CD8-positive, alpha-beta memory T cell (primary cell): ENCODE measurements around the gene DAPK3. TPM values are rescaled to one million over a fixed set of nuclear protein-coding genes. Genes with fewer than 3 reads are reported as not detected.
A peak's percentile ranks its signal among the peaks of the same experiment; 100 is the strongest.

Experiments
- CTCF ChIA-PET: fragments of 350-600 bp; sonication (Branson Sonifier 250); formaldehyde crosslinking; loops from one replicate; lab custom pipeline; 2021; ENCODE audit warnings: antibody characterized with exemption; lab: Charles Lee
- POLR2A ChIA-PET: fragments of 350-600 bp; sonication (Branson Sonifier 250); formaldehyde crosslinking; loops from one replicate; lab custom pipeline; 2021; ENCODE audit warnings: antibody characterized with exemption; lab: Charles Lee
- DNase-seq, 5 donors: peaks; one replicate each; pipeline versions ENCODE4 v3.0.0 to v3.0.0-alpha.2; 2020 to 2022; ENCODE audit warnings: mixed read lengths in 1 of 5
- H3K27ac ChIP-seq: one replicate; pipeline ENCODE4 v1.7.0; 2013; ENCODE audit warnings: low read depth, mild to moderate bottlenecking, low read length, moderate library complexity
- H3K27me3 ChIP-seq: 2 replicates; pipeline ENCODE4 v1.7.0; 2013; ENCODE audit warnings: low read length, mild to moderate bottlenecking; ENCODE audit not compliant: insufficient read depth, poor library complexity, severe bottlenecking
- H3K36me3 ChIP-seq: 2 replicates; pipeline ENCODE4 v1.7.0; 2013; ENCODE audit warnings: mild to moderate bottlenecking, low read length, moderate library complexity; ENCODE audit not compliant: insufficient read depth
- H3K4me1 ChIP-seq: 2 replicates; pipeline ENCODE4 v1.7.0; 2013; ENCODE audit warnings: mild to moderate bottlenecking, low read length, moderate library complexity; ENCODE audit not compliant: insufficient read depth
- H3K4me3 ChIP-seq: 2 replicates; pipeline ENCODE4 v1.7.0; 2013; ENCODE audit warnings: mild to moderate bottlenecking, low read length
- H3K9me3 ChIP-seq: 2 replicates; pipeline ENCODE4 v1.7.0; 2013; ENCODE audit warnings: mild to moderate bottlenecking, low read length
- H3K27ac Mint-ChIP-seq, 8 donors: one replicate each; pipeline ENCODE4 v1.8.0; 2020 to 2021; ENCODE audit warnings: mixed read lengths in 8 of 8, mild to moderate bottlenecking in 6 of 8, inconsistent platforms in 3 of 8, moderate library complexity in 3 of 8
- H3K27me3 Mint-ChIP-seq, 2 donors: one replicate each; pipeline ENCODE4 v1.8.0; 2020 to 2021; ENCODE audit warnings: mixed read lengths in 2 of 2, mild to moderate bottlenecking in 1 of 2, moderate library complexity in 1 of 2
- H3K36me3 Mint-ChIP-seq, 3 donors: one replicate each; pipeline ENCODE4 v1.8.0; 2020 to 2021; ENCODE audit warnings: mixed read lengths in 3 of 3, inconsistent platforms in 1 of 3, mild to moderate bottlenecking in 1 of 3
- H3K4me1 Mint-ChIP-seq, 3 donors: one replicate each; pipeline ENCODE4 v1.8.0; 2020 to 2021; ENCODE audit warnings: mixed read lengths in 3 of 3, inconsistent platforms in 1 of 3, mild to moderate bottlenecking in 1 of 3
- H3K4me3 Mint-ChIP-seq, 7 donors: one replicate each; pipeline ENCODE4 v1.8.0; 2020 to 2021; ENCODE audit warnings: mixed read lengths in 7 of 7, mild to moderate bottlenecking in 6 of 7, moderate library complexity in 4 of 7, inconsistent platforms in 2 of 7
- H3K9me3 Mint-ChIP-seq, 5 donors: one replicate each; pipeline ENCODE4 v1.8.0; 2020 to 2022; ENCODE audit warnings: mixed read lengths in 5 of 5, mild to moderate bottlenecking in 3 of 5, moderate library complexity in 2 of 5, inconsistent platforms in 1 of 5
- polyA plus RNA-seq: library from polyadenylated mRNA; unstranded; fragments of 300-500 nt; fragmentation: Illumina TruSeq; gene quantifications from one replicate; pipeline ENCODE4 v1.2.3, GENCODE V29; 2021
- total RNA-seq, 2 experiments: library from RNA; stranded (reverse); gene quantifications; one replicate each; pipeline ENCODE4 v1.2.3, GENCODE V29; 2021

Gene DAPK3
- total and polyA plus RNA-seq, 3 experiments from 2014 or later: 38.5 to 44.9 (median 42.5) TPM

DNA sequence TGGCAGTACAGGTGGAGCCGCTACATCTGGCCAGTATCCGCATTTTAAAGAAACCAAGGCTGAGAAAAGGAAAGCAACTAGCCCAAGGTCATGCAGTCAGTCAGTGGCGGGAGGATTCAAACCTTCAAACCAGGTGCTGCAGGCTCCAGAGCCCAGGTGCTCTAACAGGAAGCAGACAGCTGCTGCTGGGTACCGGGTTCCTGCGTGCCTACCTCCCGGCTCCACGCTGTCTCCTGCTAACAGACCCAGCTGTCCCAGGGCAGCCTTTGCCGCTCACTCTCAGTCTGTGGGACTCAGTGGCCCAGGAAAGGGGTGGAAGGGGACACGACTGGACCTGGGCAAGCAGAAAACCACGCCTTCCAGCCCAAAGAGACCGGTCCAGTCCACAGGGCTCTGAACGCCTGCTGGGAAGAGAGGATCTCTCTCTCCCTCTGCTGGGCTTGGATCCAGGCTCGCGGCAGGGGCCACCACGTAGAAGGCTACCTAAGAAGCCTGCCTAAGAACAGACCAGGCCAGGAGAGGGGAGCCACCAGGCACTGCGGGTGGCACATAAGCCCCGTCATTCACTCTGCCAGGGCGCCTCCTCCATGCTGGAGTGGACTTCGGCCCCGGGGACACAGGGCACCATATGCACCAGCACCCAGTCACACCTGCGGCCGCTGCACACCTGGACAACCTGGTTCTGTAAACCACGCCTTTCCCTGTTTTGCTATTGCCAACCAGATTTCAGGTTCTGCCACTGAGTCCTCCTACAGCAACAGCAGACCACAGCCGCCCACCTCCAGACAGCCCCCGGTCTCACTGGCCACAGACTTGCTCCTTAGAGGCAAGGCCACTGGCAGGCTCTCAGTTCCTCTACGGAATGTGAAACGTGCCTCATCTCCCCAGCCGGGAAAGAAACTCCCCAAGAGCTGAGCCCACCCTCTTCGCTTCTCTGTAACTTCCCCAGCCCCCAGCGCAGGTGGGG, 4.6 kb downstream of the DAPK3 start:
- Histone ChIP-seq H3K4me3 (no peak overlapping the region), H3K27me3 (no peaks in the 10 kb centered on the region), H3K36me3 (peaks cover 15% of the 10 kb centered on the region), H3K27ac (no peak overlapping the region), H3K4me1 (peaks cover 16% of the 10 kb centered on the region), H3K9me3 (no peaks in the 10 kb centered on the region)
- CTCF ChIA-PET: no interaction called here
- no peak for DNase-seq
- H3K27ac Mint-ChIP-seq: peak overlapping the region in 4 of 8 donors; percentile 26 to 72 (median 68)
- H3K27me3 Mint-ChIP-seq: no peaks in the 10 kb centered on the region
- peak overlapping the region in 1 of 7 donors; percentile 50 for H3K4me3 Mint-ChIP-seq
- no peaks in the 10 kb centered on the region for H3K9me3 Mint-ChIP-seq
- POLR2A ChIA-PET: no interaction called here
- peaks cover 0 to 70% (median 2%) of the 10 kb centered on the region in 3 donors for H3K36me3 Mint-ChIP-seq
- peaks cover 20 to 39% (median 36%) of the 10 kb centered on the region in 3 donors for H3K4me1 Mint-ChIP-seq

DNA sequence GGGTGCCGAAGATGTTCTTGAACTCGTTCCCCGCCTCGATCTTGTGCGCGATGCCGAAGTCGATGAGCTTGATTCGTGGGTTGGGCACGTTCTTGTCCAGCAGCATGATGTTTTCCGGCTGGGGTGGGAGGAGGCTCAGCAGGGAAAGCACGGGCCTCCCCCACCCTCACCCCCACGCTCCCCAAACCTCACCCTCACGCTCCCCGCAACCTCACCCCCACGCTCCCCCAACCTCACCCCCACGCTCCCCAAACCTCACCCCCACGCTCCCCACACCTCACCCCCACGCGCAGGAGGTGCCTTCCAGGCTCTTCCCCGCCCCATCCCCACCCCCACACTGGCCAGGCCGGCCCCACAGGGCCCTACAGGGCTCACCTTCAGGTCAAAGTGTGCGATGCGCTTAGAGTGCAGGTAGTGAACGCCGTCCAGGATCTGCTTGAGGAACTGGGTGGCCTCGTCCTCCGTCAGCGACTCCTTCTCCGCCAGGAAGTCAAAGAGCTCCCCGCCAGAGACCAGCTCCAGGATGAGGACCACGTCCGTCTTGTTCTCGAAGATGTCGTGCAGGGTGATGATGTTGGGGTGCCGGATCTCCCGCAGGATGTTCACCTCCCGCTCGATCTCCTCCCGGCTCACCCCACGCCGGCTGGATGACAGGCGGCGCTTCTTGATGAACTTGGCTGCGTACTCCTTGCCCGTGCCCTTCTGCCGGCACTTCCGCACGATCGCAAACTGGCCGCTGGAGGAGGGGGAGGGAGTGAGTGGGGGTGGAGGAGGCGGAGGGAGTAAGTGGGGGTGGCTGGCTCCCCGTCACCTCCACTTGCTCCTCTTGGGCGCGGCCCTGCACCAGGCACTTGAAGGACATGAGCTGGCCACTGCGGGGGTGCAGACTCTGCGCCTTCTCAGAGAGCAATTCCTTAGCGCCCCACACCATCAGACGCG, 6.4 kb downstream of the DAPK3 start:
- H3K4me1 ChIP-seq: peaks cover 4% of the 10 kb centered on the region
- no peaks in the 10 kb centered on the region for H3K9me3 ChIP-seq
- Mint-ChIP-seq H3K36me3 (peaks cover 0 to 75% (median 2%) of the 10 kb centered on the region in 3 donors), H3K27me3 (no peaks in the 10 kb centered on the region), H3K27ac (no peak overlapping the region), H3K4me1 (peaks cover 9 to 24% (median 22%) of the 10 kb centered on the region in 3 donors), H3K4me3 (peak overlapping the region in 1 of 7 donors; percentile 56), H3K9me3 (no peaks in the 10 kb centered on the region)
- no peak for DNase-seq
- H3K27me3 ChIP-seq: no peaks in the 10 kb centered on the region
- peaks cover 24% of the 10 kb centered on the region for H3K36me3 ChIP-seq
- no peak overlapping the region for H3K4me3 ChIP-seq
- ChIA-PET CTCF (no interaction called here), POLR2A (no interaction called here)
- H3K27ac ChIP-seq: no peak overlapping the region

DNA sequence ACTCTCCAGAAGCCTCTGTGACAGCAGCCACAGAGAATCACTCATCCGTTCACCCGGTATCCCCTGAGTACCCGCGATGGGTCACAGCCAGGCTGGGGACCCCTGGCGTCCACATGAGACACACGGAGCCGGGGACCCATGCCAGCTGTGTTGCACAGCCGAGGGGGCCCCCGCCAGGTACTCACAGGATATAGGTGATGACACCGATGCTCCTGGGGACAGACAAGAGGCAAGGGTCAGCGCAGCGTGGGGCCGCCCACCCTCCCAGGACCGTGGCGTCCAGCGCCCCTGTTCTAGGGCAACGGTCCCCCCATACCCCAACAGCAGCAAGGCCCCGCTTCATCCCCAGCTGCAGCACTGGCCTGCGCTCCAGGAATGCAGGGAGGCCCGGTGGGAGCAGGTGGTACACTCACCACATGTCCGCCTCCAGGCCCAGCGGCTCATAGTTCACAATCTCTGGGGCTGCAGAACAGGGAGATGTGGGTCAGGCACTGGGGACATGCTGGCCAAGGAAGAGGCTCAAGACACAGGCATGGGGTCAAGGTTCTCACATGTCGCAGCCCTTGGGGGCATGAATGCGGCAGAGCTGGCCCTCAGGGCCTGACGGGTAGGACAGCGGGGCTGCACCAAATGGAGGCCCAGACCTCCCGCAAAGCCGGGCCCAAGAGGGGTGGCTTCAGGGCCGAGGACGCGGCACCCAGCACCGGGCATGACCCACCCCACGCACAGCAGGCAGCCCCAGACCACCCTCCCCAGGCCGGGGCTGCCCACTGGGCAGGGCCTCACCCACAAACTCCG, 7.2 kb downstream of the DAPK3 start:
- no peaks in the 10 kb centered on the region for H3K9me3 Mint-ChIP-seq
- no peak for DNase-seq
- Histone ChIP-seq H3K9me3 (no peaks in the 10 kb centered on the region), H3K36me3 (peaks cover 23% of the 10 kb centered on the region), H3K27me3 (no peaks in the 10 kb centered on the region), H3K4me3 (no peak overlapping the region), H3K4me1 (no peaks in the 10 kb centered on the region), H3K27ac (no peak overlapping the region)
- peaks cover 5 to 16% (median 13%) of the 10 kb centered on the region in 3 donors for H3K4me1 Mint-ChIP-seq
- peaks cover 0 to 71% (median 2%) of the 10 kb centered on the region in 3 donors for H3K36me3 Mint-ChIP-seq
- CTCF ChIA-PET: no interaction called here
- no peak overlapping the region for H3K4me3 Mint-ChIP-seq
- H3K27ac Mint-ChIP-seq: no peak overlapping the region
- H3K27me3 Mint-ChIP-seq: no peaks in the 10 kb centered on the region
- POLR2A ChIA-PET: no interaction called here

DNA sequence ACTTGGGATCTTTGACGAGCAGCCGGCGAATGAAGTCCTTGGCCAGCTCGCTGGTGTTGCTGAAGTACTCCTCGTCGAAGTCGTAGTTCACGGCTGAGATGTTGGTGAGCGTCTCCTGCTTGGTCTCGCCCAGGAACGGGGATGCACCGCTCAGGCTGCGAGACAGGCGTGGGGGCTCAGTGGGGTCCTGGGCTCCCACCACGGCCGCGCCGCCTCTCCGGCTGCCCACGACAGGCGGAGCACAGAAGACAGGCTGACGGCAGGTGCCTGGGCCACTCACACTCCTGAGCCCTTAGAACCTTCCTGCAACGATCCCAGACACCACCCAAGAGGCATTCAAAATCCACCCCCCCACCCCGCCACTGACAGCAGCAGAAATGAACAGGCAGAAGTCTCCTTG, 9.9 kb downstream of the DAPK3 start:
- ChIA-PET POLR2A (no interaction called here), CTCF (no interaction called here)
- Mint-ChIP-seq H3K9me3 (no peaks in the 10 kb centered on the region), H3K4me1 (peaks cover 0 to 3% (median 0%) of the 10 kb centered on the region in 3 donors), H3K27me3 (no peaks in the 10 kb centered on the region), H3K4me3 (no peak overlapping the region), H3K27ac (no peak overlapping the region), H3K36me3 (peaks cover 0 to 65% (median 2%) of the 10 kb centered on the region in 3 donors)
- no peak for DNase-seq
- Histone ChIP-seq H3K4me3 (no peak overlapping the region), H3K27me3 (no peaks in the 10 kb centered on the region), H3K9me3 (no peaks in the 10 kb centered on the region), H3K27ac (no peak overlapping the region), H3K4me1 (no peaks in the 10 kb centered on the region), H3K36me3 (peaks cover 19% of the 10 kb centered on the region)

DNA sequence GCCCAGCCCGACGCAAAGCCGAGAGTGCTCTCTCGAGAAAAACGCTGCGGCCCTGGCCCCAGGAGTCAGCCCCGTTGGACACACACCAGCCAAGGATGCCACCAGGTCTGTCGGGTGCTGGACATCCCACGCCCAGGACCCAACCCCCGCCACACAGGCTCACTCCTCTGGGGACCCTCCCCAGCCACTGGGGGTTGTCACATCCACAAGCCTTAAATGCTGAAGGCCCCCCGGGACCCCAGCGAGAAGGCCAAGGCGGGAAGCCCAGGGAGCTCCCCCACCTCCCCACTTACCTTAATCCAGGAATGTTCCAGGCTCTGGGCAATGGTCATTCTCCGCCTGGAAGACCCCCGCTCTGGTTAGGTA, 11.2 kb downstream of the DAPK3 start:
- no peaks in the 10 kb centered on the region for H3K4me1 Mint-ChIP-seq
- ChIA-PET CTCF (no interaction called here), POLR2A (no interaction called here)
- H3K27me3 Mint-ChIP-seq: no peaks in the 10 kb centered on the region
- no peaks in the 10 kb centered on the region for H3K4me1 ChIP-seq
- H3K27ac ChIP-seq: no peak overlapping the region
- no peak for DNase-seq
- H3K9me3 ChIP-seq: no peaks in the 10 kb centered on the region
- H3K4me3 ChIP-seq: no peak overlapping the region
- H3K27ac Mint-ChIP-seq: no peak overlapping the region
- H3K27me3 ChIP-seq: no peaks in the 10 kb centered on the region
- no peak overlapping the region for H3K4me3 Mint-ChIP-seq
- H3K9me3 Mint-ChIP-seq: no peaks in the 10 kb centered on the region
- peaks cover 0 to 56% (median 2%) of the 10 kb centered on the region in 3 donors for H3K36me3 Mint-ChIP-seq
- peaks cover 19% of the 10 kb centered on the region for H3K36me3 ChIP-seq

DNA sequence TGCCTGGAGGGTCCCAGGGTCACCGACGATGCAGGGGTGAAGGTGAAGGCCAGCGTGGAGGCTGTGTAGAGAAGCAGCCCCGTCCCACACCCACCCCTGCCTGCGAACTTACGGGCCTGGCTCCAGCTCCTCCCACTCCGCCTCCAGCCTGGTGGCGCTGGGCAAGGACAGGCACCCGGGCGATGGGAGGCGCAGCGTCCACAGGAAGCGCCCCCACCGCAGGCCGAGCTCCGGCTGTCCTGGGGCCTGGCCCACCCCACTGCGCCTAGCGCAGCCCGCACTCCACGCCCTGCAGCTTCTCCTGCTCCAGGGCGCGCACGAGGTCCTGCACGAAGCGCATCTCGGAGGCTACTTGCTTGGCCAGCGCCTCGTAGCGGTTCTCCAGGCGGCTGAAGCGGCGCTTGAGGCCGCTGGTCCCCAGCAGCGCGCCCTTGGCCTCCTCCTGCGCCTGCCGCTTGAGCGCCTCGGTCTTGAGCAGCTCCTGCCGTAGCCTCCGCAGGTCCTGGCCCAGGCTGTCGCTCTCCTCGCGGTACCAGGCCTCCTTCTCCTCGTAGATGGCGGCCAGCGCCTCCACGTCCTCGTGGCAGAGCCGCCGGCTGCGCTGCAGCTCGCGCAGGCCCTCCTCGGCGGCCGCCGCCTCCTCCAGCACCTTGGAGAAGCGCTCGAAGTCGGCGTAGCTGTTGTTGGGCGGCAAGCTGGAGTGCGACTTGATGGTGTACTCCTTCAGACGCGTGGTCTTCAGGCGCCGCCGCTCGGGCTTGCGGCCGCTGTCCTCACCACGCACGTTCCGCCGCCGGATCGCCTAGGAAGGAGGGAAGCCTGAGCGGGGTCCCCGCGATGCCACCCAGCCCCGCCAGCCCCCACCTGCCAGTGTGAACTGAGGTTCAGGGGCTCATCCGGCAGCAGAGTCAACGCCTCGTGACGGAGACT, 11.8 kb downstream of the DAPK3 start:
- Mint-ChIP-seq H3K4me1 (no peaks in the 10 kb centered on the region), H3K36me3 (peaks cover 0 to 53% (median 2%) of the 10 kb centered on the region in 3 donors), H3K9me3 (no peaks in the 10 kb centered on the region), H3K27me3 (no peaks in the 10 kb centered on the region), H3K27ac (no peak overlapping the region), H3K4me3 (no peak overlapping the region)
- H3K27ac ChIP-seq: no peak overlapping the region
- no peak for DNase-seq
- H3K36me3 ChIP-seq: peaks cover 19% of the 10 kb centered on the region
- H3K9me3 ChIP-seq: no peaks in the 10 kb centered on the region
- CTCF ChIA-PET: interaction anchor here (0.8 kb wide), 1 partner anchor 13 kb away, joined by 3 read pairs; no protein-coding TSS in a partner anchor
- no peaks in the 10 kb centered on the region for H3K4me1 ChIP-seq
- H3K4me3 ChIP-seq: no peak overlapping the region
- POLR2A ChIA-PET: no interaction called here
- no peaks in the 10 kb centered on the region for H3K27me3 ChIP-seq

DNA sequence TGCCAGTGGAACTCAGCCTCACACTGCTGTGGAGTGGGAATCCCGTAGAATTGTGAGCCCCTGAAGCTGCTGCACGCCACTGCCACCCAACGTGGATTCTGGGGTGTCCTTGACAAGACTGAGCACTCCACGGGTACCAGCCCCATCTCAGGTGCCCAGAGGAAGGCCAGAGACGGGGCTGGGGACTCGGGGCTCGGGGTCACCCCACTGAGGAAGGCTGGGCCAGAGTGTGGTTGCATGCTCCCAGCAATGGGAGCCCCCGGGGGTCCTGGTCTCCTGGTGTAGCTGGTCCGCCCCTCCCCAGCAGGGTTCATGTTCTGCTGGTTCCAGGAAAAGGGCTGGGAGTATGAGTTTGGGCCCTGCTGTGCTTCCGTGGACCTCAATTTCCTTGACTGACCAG, 15.2 kb downstream of the DAPK3 start:
- Mint-ChIP-seq H3K4me1 (peaks cover 3 to 9% (median 6%) of the 10 kb centered on the region in 3 donors), H3K27ac (peak overlapping the region in 1 of 8 donors; percentile 43), H3K9me3 (no peaks in the 10 kb centered on the region), H3K36me3 (peaks cover 0 to 27% (median 2%) of the 10 kb centered on the region in 3 donors), H3K4me3 (no peak overlapping the region), H3K27me3 (no peaks in the 10 kb centered on the region)
- peaks cover 9% of the 10 kb centered on the region for H3K36me3 ChIP-seq
- ChIA-PET POLR2A (no interaction called here), CTCF (no interaction called here)
- no peaks in the 10 kb centered on the region for H3K4me1 ChIP-seq
- no peak overlapping the region for H3K4me3 ChIP-seq
- H3K27me3 ChIP-seq: no peaks in the 10 kb centered on the region
- no peaks in the 10 kb centered on the region for H3K9me3 ChIP-seq
- no peak overlapping the region for H3K27ac ChIP-seq
- no peak for DNase-seq
